BLaER1 (cell line): ENCODE data around the gene PTPRE.

Source experiments
- H3K27ac ChIP-seq: shearing (Covaris generic); formaldehyde crosslinking; 2 replicates; pipeline ENCODE4 v1.8.1; 2022
- H3K27me3 ChIP-seq: shearing (Covaris generic); formaldehyde crosslinking; 2 replicates; pipeline ENCODE4 v1.8.1; 2022
- H3K36me3 ChIP-seq: shearing (Covaris generic); formaldehyde crosslinking; 2 replicates; pipeline ENCODE4 v1.8.1; 2022
- H3K4me1 ChIP-seq: shearing (Covaris generic); formaldehyde crosslinking; 2 replicates; pipeline ENCODE4 v1.8.1; 2022
- H3K4me2 ChIP-seq: shearing (Covaris generic); formaldehyde crosslinking; 2 replicates; pipeline ENCODE4 v1.8.1; 2022
- H3K4me3 ChIP-seq: shearing (Covaris generic); formaldehyde crosslinking; 2 replicates; pipeline ENCODE4 v1.8.1; 2022
- H3K9ac ChIP-seq: shearing (Covaris generic); formaldehyde crosslinking; 2 replicates; pipeline ENCODE4 v1.8.1; 2022
- H3K9me3 ChIP-seq: shearing (Covaris generic); formaldehyde crosslinking; 2 replicates; pipeline ENCODE4 v1.8.1; 2022
- H4K20me1 ChIP-seq: shearing (Covaris generic); formaldehyde crosslinking; 2 replicates; pipeline ENCODE4 v1.8.1; 2022
- Cebpa-rat ChIP-seq: shearing (Covaris generic); IDR thresholded peaks from 2 replicates; pipeline ENCODE4 v1.8.1; 2022

The PTPRE gene

DNA sequence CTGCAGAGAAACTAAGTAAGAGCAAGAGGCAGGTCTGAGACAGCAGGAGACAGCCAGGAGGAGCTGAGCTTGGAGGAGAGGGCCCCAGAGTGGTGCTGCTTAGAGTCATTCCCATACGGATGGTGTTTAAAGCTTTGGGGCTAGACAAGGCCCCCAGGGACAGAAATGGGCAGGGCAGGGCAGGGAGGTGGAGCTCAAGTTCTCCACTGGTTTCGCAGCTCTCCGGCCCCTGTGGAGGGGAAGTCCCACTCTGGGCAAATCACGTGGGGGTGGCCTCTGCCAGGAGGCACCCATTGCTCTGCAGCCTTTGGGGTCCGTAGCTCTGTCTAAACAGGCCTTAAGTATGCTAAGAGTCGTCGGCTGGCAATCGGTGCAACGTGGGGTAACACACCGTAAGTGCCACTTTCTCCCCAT lies 1.0 kb upstream of the PTPRE start:
- Histone ChIP-seq H3K4me2 (peak overlapping the region; percentile 99), H3K27ac (no peak overlapping the region; the same call in 1 of the 2 replicates), H3K4me1 (peaks cover 28% of the 10 kb centered on the region), H3K9ac (no peak overlapping the region), H4K20me1 (no peaks in the 10 kb centered on the region), H3K4me3 (no peak overlapping the region), H3K9me3 (no peaks in the 10 kb centered on the region), H3K36me3 (no peaks in the 10 kb centered on the region), H3K27me3 (peaks cover 30% of the 10 kb centered on the region)
- TF ChIP-seq Cebpa-rat: no peak

- peak overlapping the region; percentile 78 for H3K4me3 ChIP-seq
- H3K27ac ChIP-seq: no peak overlapping the region
- peak overlapping the region; percentile 99 for H3K4me2 ChIP-seq
- no peaks in the 10 kb centered on the region for H3K36me3 ChIP-seq
- TF ChIP-seq Cebpa-rat: no peak
- H3K9ac ChIP-seq: peak overlapping the region; percentile 66
- H3K27me3 ChIP-seq: peaks cover 30% of the 10 kb centered on the region
- H3K4me1 ChIP-seq: peaks cover 40% of the 10 kb centered on the region
- no peaks in the 10 kb centered on the region for H3K9me3 ChIP-seq
- no peaks in the 10 kb centered on the region for H4K20me1 ChIP-seq
Measured at GRCh38 chr10:127907411-127908105, 655 bp downstream of the PTPRE start.

GRCh38 chr10:127908106-127908958 lies 1.4 kb downstream of the PTPRE start:
- Histone ChIP-seq H3K4me3 (peak overlapping the region; percentile 78), H3K9me3 (no peaks in the 10 kb centered on the region), H3K4me1 (peaks cover 40% of the 10 kb centered on the region), H3K9ac (no peak overlapping the region), H3K27me3 (peaks cover 30% of the 10 kb centered on the region), H3K36me3 (no peaks in the 10 kb centered on the region), H3K27ac (no peak overlapping the region), H4K20me1 (no peaks in the 10 kb centered on the region), H3K4me2 (peak overlapping the region; percentile 99)
- no peak for TF ChIP-seq Cebpa-rat

DNA sequence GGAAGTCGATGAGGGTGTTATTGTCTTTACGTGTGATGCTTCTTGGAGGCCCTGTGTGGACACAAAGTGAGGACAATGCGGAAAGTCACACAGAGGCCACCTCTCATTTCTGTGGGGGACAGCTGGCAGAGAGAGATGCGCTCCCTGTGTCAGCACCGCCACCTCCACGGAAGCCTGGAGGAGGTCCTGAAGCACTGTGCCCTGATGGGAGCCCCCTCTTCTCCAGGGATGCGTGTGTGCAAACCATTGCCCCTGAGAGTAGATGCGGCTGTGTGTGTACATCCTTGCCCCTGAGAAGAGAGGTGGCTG lies 2.0 kb downstream of the PTPRE start:
- Histone ChIP-seq H3K36me3 (no peaks in the 10 kb centered on the region), H3K4me1 (peaks cover 40% of the 10 kb centered on the region), H3K27me3 (peaks cover 30% of the 10 kb centered on the region), H3K9ac (no peak overlapping the region), H3K27ac (no peak overlapping the region), H3K4me3 (no peak overlapping the region), H4K20me1 (no peaks in the 10 kb centered on the region), H3K9me3 (no peaks in the 10 kb centered on the region), H3K4me2 (no peak overlapping the region)
- TF ChIP-seq Cebpa-rat: no peak

DNA sequence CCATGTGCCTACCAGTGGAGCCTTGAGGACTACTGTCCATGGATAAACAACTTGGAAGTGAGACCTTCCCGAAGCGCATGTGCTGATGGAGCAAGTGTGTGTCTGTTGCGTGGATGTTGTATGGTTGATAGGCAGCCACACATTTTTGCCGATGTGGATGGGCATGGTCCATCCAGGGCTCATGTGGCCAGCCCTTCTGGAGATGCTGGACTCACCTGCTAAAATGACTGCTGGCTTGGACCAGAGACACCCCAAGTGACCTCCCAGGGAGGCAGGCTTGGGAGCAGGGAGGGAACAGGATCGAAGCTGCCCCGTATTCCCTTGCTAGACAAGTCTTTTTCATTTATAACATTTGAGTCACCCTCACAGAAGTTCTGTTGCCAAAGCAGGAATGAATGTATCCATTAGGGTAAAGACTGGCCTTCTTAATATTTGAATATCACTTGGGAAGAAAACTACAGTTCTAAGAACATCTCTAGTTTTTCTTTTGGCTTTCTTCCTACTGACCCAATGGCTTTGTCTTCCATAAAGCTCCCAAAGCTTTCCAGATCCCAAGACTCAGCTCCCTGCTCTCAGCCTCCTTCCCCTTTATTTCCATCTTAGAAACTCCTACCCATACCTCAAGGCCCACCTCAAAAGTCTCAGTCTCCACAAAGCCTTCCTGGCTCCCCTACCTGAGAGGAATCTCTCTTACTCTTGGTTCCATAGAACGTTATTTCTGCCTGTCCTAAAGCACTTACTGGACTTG lies 3.0 kb downstream of the PTPRE start:
- Histone ChIP-seq H3K36me3 (no peaks in the 10 kb centered on the region), H3K9me3 (no peaks in the 10 kb centered on the region), H3K4me3 (no peak overlapping the region), H3K4me1 (peaks cover 40% of the 10 kb centered on the region), H3K4me2 (no peak overlapping the region), H3K27me3 (peaks cover 30% of the 10 kb centered on the region), H3K27ac (no peak overlapping the region), H3K9ac (no peak overlapping the region), H4K20me1 (no peaks in the 10 kb centered on the region)
- TF ChIP-seq Cebpa-rat: no peak

GRCh38 chr10:127910464-127910770 lies 3.5 kb downstream of the PTPRE start:
- no peaks in the 10 kb centered on the region for H4K20me1 ChIP-seq
- no peak overlapping the region for H3K4me2 ChIP-seq
- TF ChIP-seq Cebpa-rat: no peak
- H3K27me3 ChIP-seq: peaks cover 30% of the 10 kb centered on the region
- no peak overlapping the region for H3K27ac ChIP-seq
- no peak overlapping the region for H3K9ac ChIP-seq
- no peaks in the 10 kb centered on the region for H3K9me3 ChIP-seq
- H3K36me3 ChIP-seq: no peaks in the 10 kb centered on the region
- no peak overlapping the region for H3K4me3 ChIP-seq
- peaks cover 35% of the 10 kb centered on the region for H3K4me1 ChIP-seq

GRCh38 chr10:127911218-127911866 lies 4.4 kb downstream of the PTPRE start:
- Histone ChIP-seq H3K4me3 (no peak overlapping the region), H4K20me1 (no peaks in the 10 kb centered on the region), H3K4me2 (peak overlapping the region; percentile 55), H3K27ac (no peak overlapping the region), H3K9ac (no peak overlapping the region), H3K27me3 (peaks cover 30% of the 10 kb centered on the region), H3K9me3 (peaks cover 5% of the 10 kb centered on the region; the same call in 1 of the 2 replicates), H3K36me3 (no peaks in the 10 kb centered on the region), H3K4me1 (peaks cover 26% of the 10 kb centered on the region)
- no peak for TF ChIP-seq Cebpa-rat

GRCh38 chr10:127911867-127912257 lies 5.0 kb downstream of the PTPRE start:
- H3K9me3 ChIP-seq: peaks cover 10% of the 10 kb centered on the region
- H3K4me3 ChIP-seq: no peak overlapping the region
- H4K20me1 ChIP-seq: no peaks in the 10 kb centered on the region
- peaks cover 30% of the 10 kb centered on the region for H3K27me3 ChIP-seq
- H3K36me3 ChIP-seq: no peaks in the 10 kb centered on the region; the same call in 1 of the 2 replicates
- no peak for TF ChIP-seq Cebpa-rat
- no peak overlapping the region for H3K27ac ChIP-seq
- H3K4me2 ChIP-seq: peak overlapping the region; percentile 55
- no peak overlapping the region for H3K9ac ChIP-seq
- peaks cover 22% of the 10 kb centered on the region for H3K4me1 ChIP-seq

DNA sequence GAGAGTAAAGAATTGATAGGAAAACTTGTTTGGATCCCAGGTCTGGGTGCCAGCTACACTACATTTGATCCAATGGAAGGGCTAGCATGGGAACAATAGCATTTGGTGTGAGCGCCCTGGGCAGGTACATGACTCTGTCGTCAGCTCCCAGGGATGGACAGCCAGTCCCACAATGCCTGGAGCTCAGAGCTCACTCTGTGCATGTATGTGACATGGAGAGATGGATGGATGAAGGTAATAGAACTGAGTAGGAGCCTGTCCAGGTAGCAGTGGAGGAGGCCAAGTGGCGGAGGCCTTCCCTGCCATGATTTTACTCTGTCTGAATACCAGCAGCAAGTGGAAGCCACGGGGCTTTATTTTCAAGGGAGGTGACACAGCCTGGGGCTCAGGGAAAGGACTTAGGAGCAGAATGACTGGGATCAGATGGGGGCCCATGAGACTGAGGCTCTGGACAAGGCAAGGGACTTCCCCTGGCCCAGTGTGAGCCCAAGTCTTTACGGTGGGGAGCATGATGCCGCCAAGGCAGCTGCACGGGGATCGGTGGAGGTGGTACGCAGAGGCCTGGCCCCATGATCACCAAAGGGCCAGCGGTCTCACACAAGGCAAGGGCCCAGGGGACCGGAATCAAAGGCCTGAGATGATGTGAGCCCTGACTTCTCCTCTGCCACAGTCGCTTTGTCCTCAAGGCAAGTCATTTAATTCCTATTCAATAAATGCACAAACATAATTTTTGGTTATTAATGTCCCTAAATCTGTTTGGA lies 5.9 kb downstream of the PTPRE start:
- Histone ChIP-seq H3K36me3 (no peaks in the 10 kb centered on the region; the same call in 1 of the 2 replicates), H3K9me3 (peaks cover 10% of the 10 kb centered on the region), H3K4me3 (no peak overlapping the region), H3K4me1 (peaks cover 16% of the 10 kb centered on the region), H4K20me1 (no peaks in the 10 kb centered on the region), H3K27me3 (peaks cover 20% of the 10 kb centered on the region), H3K4me2 (no peak overlapping the region), H3K9ac (no peak overlapping the region), H3K27ac (no peak overlapping the region)
- TF ChIP-seq Cebpa-rat: no peak
